Lower leg skin (tissue), 4 donors: ENCODE measurements around the gene GNAS. TPM values are rescaled to one million over a fixed set of nuclear protein-coding genes. Genes with fewer than 3 reads are reported as not detected.

Experiments
- DNase-seq, 2 donors: peaks; one replicate each; pipeline ENCODE4 v3.0.0-alpha.2; 2019; ENCODE audit warnings: low spot score in 2 of 2
- H3K4me3 ChIP-seq: fragments of 200-600 bp; sonication (generic); 2 replicates; pipeline ENCODE4 v1.5.1; 2017; ENCODE audit warnings: mild to moderate bottlenecking, low read depth; ENCODE audit not compliant: poor library complexity, severe bottlenecking
- POLR2A ChIP-seq, 2 donors: fragments of 450-650 bp; IDR thresholded peaks; one replicate each; pipeline ENCODE4 v1.6.1; 2016 to 2017; ENCODE audit warnings: antibody characterized with exemption in 2 of 2, mild to moderate bottlenecking in 1 of 2, moderate library complexity in 1 of 2
- WGBS, 2 donors: methylation state at CpG; one replicate each; pipeline ENCODE4 v1.1.5; 2018; 5-methylcytosine and 5-hydroxymethylcytosine counted together
- intact Hi-C: fragments of 100-400 bp; cut with DNase I; formaldehyde crosslinking; loops from one replicate; pipeline ENCODE4 v1.15.0; 2023; ENCODE audit warnings: low total_unique reads
- total RNA-seq, 4 donors: library from RNA; depleted of rRNA; stranded (reverse); fragments of >200 nt; gene quantifications; one replicate each; pipeline ENCODE4 v1.1.0, GENCODE V29; 2016
- TF ChIP-seq, protein P1 (sequence below), 3 donors: fragments of 450-650 bp; IDR thresholded peaks; one replicate each; pipeline ENCODE4 v1.5.1; 2016; ENCODE audit warnings: antibody characterized with exemption in 3 of 3, mild to moderate bottlenecking in 3 of 3, moderate library complexity in 2 of 3

The GNAS gene
- total RNA-seq, 4 donors from 2014 or later = 335 to 473 (median 391) TPM

DNA sequence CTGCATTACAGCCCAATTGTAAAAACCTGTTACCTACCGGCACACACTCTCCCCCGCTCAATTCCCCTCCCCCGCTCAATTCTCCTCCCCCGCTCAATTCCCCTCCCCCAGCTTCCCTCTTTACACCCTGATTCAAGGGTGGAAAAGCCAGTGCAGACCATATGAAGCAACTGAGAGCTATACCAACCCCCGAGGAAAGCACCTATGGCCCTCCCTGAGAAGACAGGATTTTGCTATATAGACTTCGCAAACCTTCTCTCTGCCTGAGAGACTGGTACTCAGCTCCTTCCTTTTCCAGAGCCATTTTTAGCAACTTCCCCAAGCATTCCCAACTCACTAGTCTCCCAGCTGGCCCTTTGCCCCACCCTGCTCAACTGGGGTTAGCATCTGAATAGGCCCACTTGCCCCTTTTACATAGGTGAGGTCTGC is 9.4 kb upstream of the GNAS start:
- H3K4me3 ChIP-seq = no peak overlapping the region
- 51 to 68% methylated on average over 6 of the region's 6 CpGs for WGBS, 2 donors
- no peak for DNase-seq
- intact Hi-C loops = no loop called here
- no peak for TF ChIP-seq POLR2A (IDR thresholded peaks at IDR 0.05)

DNA sequence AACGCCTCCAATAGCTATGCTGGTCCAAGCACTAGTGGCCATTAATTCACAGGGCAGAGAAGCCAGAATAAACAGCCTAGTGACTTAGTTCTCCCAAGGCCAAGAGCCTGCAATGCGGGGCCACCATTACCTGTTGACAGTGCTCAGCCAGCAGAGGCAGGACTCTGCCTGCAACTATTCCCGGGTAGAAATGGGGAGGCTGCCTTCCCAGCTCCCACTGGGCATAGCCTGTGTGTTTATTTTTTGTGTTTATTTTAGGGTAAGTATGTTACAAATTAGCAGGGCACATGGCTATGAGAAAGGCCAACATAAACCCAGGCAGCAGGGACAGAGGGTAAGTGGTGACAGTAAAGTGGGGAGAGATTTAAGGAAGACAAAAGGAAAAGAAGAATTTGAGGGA is 6.8 kb upstream of the GNAS start:
- H3K4me3 ChIP-seq = no peak overlapping the region
- TF ChIP-seq, protein P1, sequence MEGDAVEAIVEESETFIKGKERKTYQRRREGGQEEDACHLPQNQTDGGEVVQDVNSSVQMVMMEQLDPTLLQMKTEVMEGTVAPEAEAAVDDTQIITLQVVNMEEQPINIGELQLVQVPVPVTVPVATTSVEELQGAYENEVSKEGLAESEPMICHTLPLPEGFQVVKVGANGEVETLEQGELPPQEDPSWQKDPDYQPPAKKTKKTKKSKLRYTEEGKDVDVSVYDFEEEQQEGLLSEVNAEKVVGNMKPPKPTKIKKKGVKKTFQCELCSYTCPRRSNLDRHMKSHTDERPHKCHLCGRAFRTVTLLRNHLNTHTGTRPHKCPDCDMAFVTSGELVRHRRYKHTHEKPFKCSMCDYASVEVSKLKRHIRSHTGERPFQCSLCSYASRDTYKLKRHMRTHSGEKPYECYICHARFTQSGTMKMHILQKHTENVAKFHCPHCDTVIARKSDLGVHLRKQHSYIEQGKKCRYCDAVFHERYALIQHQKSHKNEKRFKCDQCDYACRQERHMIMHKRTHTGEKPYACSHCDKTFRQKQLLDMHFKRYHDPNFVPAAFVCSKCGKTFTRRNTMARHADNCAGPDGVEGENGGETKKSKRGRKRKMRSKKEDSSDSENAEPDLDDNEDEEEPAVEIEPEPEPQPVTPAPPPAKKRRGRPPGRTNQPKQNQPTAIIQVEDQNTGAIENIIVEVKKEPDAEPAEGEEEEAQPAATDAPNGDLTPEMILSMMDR (IDR thresholded peaks at IDR 0.05) = no peak
- no peak for TF ChIP-seq POLR2A (IDR thresholded peaks at IDR 0.05)
- DNase-seq = no peak
- intact Hi-C loops = no loop called here
- 78 to 80% methylated on average over 3 of the region's 3 CpGs for WGBS, 2 donors

DNA sequence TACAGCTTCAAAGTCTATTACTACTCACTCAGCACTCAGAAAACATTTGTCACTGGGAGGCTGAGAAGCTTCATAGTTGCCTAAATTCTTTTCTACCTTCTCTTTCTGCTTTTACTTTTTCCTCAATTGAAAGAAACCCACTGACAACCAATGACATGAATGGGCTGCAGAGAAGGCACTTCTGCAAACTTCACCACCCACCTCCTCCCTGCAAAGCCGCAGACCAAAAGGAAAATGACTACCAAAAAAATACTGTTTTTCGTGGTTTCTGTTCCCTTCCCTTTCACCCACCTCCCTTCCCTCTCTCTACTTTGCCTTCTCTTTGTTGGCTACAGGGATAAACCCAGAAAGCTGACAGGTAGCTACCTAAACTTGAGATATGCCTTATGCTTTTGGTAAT is 5.1 kb upstream of the GNAS start:
- intact Hi-C loops = no loop called here
- TF ChIP-seq, protein P1 (IDR thresholded peaks at IDR 0.05) = no peak
- no peak for TF ChIP-seq POLR2A (IDR thresholded peaks at IDR 0.05)
- WGBS, 2 donors = 64 to 74% methylated on average over 2 of the region's 2 CpGs
- H3K4me3 ChIP-seq = no peak overlapping the region
- DNase-seq = no peak

DNA sequence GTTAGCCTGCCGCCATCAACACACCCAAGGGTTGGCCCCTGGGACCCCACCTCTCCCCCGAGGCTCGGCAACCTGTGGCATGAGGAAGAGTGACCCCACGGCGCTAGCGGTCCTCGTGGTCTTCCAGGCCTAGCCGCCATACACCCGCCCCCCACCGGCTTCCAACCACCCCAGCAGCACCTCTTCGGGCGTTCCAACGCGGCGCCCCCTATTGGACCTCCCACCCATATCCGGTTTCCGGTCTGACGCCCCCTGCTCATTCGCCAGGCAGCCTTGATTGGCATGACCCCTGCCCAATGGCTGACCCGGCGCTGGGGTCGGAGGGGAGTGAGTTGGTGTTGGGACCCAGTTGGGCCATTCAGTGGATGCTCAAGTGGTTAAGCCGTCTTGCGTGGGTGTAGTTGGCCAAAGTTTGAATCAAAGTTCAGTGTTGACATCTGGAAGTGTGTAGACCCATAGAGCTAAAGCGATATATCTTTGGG is 1.8 kb upstream of the GNAS start, which contains the start of gene GNAS-AS1:
Gene GNAS-AS1 (minus strand): TSS at position 210 of the 482 bp plus-strand sequence.
- WGBS, 2 donors = 62 to 76% methylated on average over 24 to 25 of the region's 25 CpGs
- peak within 1 kb of the TSS; percentile 4 for H3K4me3 ChIP-seq
- no peak for TF ChIP-seq POLR2A (IDR thresholded peaks at IDR 0.05)
- TF ChIP-seq, protein P1 (IDR thresholded peaks at IDR 0.05) = no peak
- peak; percentile 37 to 92 for DNase-seq
- intact Hi-C loops = loop anchor here (10.0 kb wide), 1 partner anchor 616 kb away; no protein-coding TSS in a partner anchor

DNA sequence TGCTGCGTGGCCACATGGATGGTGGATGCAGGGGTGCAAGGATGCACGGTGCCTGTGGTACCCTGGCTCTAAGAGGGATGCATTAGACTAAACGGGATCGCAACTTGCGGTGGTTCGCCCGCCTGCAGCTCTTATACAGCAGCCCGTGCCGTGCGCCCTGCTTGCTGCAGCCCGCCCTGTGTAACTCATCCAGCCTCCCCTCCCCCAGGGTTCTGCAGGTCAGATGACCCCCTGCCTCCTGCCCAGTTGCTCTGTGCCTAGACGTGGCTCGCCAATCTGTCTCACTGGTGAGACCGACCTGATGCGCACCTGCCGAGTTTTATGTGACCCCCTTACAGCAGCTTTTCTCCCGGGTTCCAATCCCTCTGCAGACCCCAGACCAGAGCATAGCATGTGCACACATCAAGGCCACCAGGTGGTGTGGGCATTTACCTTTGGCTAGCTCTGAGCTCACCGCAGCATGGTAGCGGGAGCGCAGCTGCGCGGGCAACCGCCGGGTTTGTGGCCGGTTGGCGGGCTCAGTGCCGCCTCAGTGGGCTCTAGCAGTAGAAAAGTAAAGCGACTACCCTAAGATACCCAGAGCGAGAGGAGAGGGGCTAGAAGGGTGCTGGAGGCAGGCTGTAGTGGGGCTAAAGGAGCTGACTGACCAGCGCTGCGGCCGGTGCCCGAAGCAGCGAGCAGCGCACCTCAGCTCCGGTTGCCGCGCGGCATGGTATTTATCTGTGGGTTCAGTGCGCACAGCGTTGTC is 1.1 kb upstream of the GNAS start:
- intact Hi-C loops = loop anchor here (10.0 kb wide), 1 partner anchor 617 kb away; no protein-coding TSS in a partner anchor
- no peak overlapping the region for H3K4me3 ChIP-seq
- TF ChIP-seq POLR2A (IDR thresholded peaks at IDR 0.05) = no peak
- TF ChIP-seq, protein P1 (IDR thresholded peaks at IDR 0.05) = no peak
- 63 to 65% methylated on average over 41 of the region's 41 CpGs for WGBS, 2 donors
- no peak for DNase-seq

DNA sequence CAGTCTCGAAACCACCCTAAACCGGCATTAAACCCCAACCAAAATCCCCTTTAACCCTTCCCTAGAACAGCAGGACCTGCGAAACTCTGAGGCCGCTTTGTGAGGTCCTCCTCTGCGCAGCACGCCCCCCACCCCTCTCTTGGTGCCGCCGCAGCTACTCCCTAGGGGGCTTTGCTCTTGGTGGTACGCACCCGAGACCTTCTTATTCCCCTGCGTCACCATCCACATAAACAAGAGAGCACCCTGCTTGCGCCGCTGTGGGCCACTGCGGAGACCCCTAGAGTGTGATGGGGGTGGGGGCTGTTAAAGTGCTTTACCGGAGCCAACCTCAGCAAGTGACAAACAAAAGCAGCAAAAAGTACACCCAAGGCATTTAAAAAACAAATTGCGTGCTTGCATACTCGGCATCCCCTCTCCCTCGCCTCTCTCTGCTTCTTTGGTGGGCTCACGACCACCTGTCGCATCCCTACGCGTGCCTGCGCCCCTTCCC is 502 bp upstream of the GNAS start:
- H3K4me3 ChIP-seq = peak overlapping the region; percentile 6
- DNase-seq = no peak
- WGBS, 2 donors = 49 to 60% methylated on average over 21 to 23 of the region's 23 CpGs
- TF ChIP-seq POLR2A (IDR thresholded peaks at IDR 0.05) = no peak
- TF ChIP-seq, protein P1 (IDR thresholded peaks at IDR 0.05) = no peak
- intact Hi-C loops = loop anchor here (10.0 kb wide), 1 partner anchor 617 kb away; no protein-coding TSS in a partner anchor
